Lung microvascular endothelial cell (primary cell): ENCODE results near the gene GALNTL6. TPM values are rescaled to one million over a fixed set of nuclear protein-coding genes. Genes with fewer than 3 reads are reported as not detected.

Source experiments
- DNase-seq, 2 donors: peaks; one replicate each; pipeline versions ENCODE4 v3.0.0 to v3.0.0-alpha.2; 2010; ENCODE audit warnings: low read depth in 2 of 2
- total RNA-seq: library from RNA; depleted of rRNA; stranded (reverse); fragments of >200 nt; gene quantifications from 2 replicates; pipeline ENCODE4 v1.2.1, GENCODE V29; 2014

The GALNTL6 gene
- total RNA-seq, 1 donor from 2014 or later = not detected

DNA sequence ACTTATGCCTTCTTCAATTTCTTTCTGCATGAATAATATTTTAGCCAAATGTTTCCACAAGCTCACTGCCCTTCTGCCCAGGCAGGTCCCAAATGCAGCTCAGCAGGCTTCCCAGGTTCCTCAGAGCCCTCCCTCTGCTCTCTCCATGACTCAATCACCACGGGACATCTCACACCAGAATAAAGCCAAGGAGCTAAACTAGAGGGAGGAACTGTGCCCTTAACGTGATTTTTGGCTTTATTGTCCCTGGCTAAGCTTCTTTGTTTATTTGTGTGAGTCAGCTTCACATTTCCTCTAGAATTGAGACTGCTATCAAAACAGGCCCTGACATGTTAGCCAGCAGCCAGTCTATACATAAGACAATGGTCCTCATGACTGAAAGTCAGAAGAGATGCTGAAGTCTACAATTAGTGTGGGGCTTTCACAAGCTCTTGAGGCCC lies 1169.0 kb downstream of the GALNTL6 start:
- DNase-seq = peak; percentile 33 to 95

DNA sequence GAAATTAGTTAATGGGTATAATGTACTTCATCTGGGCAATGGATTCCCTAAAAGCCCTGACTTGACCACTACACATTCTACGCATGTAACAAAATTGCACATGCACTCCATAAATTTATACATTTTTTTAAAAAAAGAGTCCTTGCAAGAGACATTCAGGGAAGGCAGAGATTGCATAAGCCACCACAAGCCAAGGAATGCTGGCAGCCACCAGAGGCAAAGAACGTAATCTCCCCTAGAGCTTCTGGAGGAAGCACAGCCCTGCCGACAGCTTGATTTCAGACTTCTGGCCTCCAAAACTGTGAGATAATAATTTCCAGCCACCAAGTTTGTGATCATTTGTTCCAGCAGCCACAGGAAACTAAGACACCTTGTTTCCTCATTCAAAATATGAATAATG lies 1169.8 kb downstream of the GALNTL6 start:
- no peak for DNase-seq

DNA sequence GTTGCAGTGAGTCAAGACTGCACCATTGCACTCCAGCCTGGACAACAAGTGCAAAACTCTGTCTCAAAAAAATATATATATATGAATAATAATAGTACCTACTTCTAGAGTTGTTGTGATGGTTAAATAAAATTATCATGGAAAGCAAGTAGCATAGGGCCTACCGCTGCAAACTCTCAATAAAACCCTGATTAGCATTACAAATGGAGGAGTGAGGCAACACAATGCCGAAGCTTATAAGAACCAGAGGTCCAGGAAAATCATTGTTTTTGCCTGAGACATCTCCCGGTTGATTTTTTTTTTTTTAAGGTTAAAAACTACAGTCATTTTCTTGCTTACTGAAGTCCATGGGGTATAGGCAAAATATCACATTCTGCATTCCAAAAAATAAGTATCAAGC lies 1170.4 kb downstream of the GALNTL6 start:
- DNase-seq = no peak

DNA sequence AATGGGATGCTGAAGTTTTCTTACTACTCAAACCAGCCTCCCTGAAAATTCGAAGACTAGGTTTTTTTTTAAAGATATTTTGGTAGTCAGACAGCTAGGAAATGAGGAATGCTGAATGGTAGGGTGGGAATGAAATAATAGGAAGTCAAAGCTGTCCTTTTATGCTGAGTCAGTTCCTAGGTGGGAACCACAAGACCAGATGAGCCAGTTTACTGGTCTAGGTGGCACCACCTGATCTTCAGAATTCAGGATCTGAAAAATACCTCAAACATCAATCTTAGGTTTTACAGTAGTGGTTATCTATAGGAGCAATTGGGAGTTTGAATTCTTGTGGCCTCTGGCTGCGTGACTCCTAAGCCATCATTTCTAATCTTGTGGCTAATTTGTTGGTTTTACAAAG lies 1172.3 kb downstream of the GALNTL6 start:
- DNase-seq = peak in 1 of 2 donors; percentile 43

DNA sequence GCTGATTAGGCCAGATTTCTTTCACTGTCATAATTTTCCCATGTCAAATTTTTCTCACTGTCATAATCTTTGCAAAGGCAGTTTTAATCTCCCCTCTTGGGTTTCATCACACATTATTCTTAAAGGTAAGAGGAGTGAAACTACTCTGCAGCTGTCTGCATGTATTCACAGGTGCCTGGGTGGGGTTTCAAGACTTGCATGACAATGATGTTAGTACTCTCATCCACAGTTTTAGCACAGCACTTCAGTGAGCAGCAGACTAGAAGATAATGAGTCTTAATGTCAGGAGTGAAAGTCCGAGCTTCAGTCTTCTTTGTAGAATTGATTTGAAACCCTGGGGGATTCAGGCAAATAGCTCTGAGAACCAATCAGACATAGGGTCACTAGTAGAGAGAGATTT lies 1172.9 kb downstream of the GALNTL6 start:
- no peak for DNase-seq

GRCh38 chr4:172989984-172990820 lies 1177.0 kb downstream of the GALNTL6 start:
- DNase-seq = peak in 1 of 2 donors; percentile 80

- no peak for DNase-seq
Measured at GRCh38 chr4:172992648-172993378, 1179.6 kb downstream of the GALNTL6 start.

DNA sequence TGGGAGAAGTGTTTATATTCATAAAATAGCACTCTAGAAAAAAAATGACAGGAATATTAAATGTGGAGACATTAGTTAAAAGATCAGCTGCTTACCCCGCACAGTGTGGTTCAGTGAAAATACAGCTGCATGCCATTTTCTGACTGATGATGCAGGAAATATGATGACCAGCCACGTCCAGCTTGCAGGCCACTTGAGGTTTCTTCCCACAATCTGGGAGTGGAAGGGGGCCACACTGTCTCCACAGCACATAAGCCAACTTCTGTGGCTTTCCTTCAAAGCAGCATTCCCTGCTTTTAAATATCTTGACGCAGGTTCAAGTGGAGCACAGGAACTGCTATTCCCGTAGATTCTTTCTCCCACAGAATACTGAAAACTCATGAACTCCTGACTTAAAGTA lies 1182.0 kb downstream of the GALNTL6 start:
- peak in 1 of 2 donors; percentile 27 for DNase-seq

DNA sequence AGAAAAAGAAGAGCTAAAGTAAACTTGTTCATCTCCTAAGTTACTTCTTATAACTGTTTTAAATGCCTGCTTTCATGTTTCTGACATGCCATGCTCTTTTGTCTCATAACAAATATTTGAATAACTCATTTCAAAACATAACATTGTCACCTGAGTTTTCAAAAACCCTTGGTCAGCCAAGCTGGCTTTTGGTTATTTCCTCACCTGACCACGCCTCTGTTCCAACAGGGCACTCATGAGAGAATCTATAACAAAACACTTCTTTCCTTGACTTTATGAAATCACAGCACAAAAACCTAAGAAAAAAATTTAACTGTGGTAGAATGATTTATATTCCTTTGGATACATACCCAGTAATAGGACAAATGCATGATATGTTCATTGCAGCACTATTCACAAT lies 1182.5 kb downstream of the GALNTL6 start:
- DNase-seq = no peak

DNA sequence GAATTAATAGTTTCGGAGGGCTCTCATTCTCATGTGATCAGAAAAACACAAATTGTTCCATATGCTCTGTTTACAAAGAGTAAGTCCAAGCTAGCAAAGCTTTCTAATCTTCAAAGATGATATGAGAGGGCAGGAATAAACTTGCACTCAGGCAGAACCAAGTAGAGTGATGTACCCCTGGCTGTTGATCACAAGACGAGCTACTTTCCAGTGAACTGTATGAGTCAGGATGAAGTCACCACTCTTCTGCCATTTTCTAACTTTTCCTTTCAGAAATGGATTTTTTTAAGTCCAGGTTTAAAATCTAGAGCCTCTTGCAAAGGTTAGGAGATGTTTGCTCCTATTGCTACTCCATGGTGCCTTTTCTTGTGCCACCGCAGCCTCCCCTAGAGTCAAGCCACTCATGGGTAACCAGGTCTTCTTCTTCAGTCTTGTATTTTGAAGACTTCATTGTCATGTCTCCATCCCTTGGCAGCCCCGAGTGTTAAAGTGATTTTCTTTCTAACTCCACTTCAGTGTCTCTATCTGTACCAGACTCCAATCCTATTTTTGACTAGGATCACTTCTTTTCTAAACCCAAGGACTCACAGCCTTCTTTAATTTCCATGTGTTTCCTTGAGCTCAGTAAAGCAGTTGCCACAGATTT lies 1183.5 kb downstream of the GALNTL6 start:
- peak in 1 of 2 donors; percentile 84 for DNase-seq

GRCh38 chr4:172997217-172997609 lies 1184.0 kb downstream of the GALNTL6 start:
- DNase-seq = no peak

GRCh38 chr4:172997856-172998255 lies 1184.7 kb downstream of the GALNTL6 start:
- DNase-seq = no peak

DNA sequence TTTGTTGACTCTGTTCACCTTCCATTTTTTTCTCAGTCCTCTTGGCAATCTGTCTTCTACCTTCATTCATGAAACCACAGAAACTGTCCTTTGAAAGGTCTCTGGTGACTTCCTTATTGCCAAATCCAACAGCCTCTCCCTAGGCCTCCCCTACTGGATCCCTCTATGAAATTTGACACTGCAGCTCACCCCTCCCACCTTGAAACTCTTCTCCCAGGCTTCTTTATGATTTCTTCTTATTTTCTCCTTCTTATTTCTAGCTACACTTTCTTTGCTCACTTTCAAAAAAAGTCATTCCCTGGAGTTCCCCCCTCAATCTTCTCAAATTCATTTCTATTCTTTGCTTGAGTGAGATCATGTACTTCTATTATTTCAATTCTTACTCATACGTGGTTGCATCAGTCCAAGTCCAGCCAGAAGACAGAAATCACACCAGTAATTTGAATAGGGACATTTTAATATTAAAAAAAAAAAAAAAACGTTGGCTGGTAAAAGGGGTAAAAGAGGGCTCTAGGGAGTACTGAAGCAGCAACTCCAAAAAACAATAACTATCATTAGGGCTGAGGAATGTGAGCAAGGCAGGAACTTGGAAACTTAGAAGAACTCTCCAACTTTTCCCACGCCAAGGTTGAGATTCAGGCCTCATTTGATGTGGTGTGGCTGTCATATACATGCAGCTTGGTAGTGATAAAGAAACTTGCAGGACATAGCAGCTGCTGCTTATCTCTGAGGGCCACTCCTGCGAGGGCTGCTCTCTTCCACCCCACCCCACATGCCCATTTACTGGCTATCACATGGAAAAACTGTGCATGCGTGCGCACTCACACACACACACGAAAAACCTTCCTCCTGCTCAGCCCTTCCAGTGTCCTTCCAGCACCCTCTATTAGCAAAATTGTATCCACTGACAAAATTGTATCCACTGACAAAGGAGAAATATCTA lies 1185.6 kb downstream of the GALNTL6 start:
- DNase-seq = peak in 1 of 2 donors; percentile 77

DNA sequence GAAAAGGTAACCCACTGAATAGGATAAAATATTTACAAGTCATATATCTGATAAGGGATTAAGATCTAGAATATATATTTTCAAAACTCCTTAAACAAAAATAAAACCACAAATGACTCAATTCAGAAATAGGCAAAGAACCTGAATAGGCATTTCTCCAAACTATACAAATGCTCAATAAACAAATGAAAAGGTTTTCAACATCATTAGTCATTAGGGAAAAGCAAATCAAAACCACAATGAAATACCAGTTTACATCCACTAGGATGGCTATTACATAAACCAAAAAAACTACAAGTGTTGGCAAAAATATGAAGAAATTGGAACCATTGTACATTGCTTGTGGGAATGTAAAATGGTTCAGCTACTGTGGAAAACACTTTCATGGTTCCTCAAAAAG lies 1188.4 kb downstream of the GALNTL6 start:
- DNase-seq = peak in 1 of 2 donors; percentile 41

DNA sequence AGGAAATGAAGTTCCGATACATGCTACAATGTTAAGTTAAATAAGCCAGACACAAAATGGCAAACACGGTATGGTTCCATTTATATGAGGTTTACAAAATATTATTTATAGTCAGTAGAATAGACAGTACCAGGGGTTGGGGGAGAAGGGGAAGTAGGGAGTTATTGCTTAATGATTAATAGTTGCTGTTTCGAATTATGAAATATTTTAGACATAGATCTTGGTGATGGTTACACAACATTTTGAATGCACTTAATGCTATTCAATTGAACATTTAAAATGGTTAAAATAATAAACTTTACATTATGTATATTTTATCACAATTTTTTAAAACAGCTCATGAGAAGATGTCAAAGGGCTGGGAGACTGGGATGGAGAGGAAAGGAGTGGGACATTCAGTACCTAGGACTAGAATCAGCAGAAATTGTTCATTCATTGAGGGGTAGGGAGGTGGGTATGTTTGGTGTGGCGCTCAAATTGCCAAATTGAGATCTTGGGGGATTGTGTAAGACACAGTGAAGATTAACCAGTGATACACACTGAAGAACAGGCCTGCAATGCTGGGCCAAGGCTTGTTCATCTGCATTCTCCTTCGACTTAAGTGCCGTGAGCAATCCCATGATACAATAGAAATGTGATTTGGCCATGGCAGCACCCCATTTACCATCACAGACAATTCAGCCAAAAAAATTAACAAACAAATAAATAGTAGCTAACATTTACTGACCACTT lies 1189.8 kb downstream of the GALNTL6 start:
- DNase-seq = no peak

GRCh38 chr4:173005912-173006633 lies 1192.9 kb downstream of the GALNTL6 start:
- DNase-seq = no peak

DNA sequence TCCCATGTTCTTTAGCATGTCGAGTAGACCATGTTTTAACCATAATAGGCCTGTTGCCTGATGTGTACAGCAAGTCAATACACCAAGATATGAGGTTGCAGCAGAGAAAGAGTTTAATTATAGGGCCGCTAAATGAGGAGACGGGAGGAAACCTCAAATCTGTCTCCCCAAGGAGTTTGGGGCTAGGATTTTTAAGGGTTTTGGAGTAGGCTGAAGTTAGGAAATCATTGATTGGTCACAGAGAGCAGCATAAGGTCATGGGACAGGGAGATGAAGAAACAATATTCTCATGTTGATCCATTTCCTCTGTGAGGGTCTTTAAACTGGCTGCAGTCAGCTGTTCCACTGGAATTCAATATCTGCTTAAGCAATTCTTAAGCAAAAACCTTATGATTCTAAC lies 1195.2 kb downstream of the GALNTL6 start:
- no peak for DNase-seq

- DNase-seq = peak; percentile 16 to 26
Measured at GRCh38 chr4:173009129-173009823, 1196.1 kb downstream of the GALNTL6 start.

DNA sequence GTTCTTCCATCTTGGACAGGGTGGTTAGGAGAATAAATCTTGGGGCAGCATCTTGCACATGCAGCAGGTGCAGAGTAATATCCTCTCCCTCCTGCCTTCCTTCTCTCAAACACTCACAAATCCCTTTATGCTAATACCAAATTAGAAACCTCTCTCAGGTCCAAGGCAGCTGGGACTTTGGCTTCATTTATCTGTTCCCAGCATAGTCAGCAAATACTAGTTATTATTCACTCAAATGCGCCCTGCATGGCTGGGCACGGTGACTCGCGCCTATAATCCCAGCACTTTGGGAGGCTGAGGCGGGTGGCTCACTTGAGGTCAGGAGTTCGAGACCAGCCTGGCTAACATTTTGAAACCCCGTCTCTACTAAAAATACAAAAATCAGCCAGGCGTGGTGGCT lies 1199.4 kb downstream of the GALNTL6 start:
- DNase-seq = no peak
